ENCODE measurements around the gene ARX.

Gene ARX

GRCh38 chrX:25016361-25016671 lies 551 bp upstream of the ARX start:
- DNase-seq: no peak

- no peak for DNase-seq
Observed at GRCh38 chrX:25014366-25014838, 1.4 kb downstream of the ARX start.

- no peak for DNase-seq
Observed at GRCh38 chrX:25013632-25014365, 2.0 kb downstream of the ARX start.

- DNase-seq: no peak
Observed at GRCh38 chrX:25012793-25013631, 2.8 kb downstream of the ARX start.

GRCh38 chrX:25012433-25012735 lies 3.4 kb downstream of the ARX start:
- no peak for DNase-seq

- DNase-seq: no peak
Observed at GRCh38 chrX:25011589-25012432, 4.0 kb downstream of the ARX start.

- no peak for DNase-seq
Observed at GRCh38 chrX:25010784-25011588, 4.8 kb downstream of the ARX start.

GRCh38 chrX:25009407-25009806 lies 6.4 kb downstream of the ARX start:
- no peak for DNase-seq

GRCh38 chrX:25007059-25008053 lies 8.4 kb downstream of the ARX start:
- DNase-seq: no peak

GRCh38 chrX:25006586-25007058 lies 9.1 kb downstream of the ARX start:
- no peak for DNase-seq

- DNase-seq: no peak
Observed at GRCh38 chrX:25005382-25006185, 10.2 kb downstream of the ARX start.

GRCh38 chrX:25005034-25005381 lies 10.8 kb downstream of the ARX start:
- DNase-seq: no peak

GRCh38 chrX:25004485-25005032 lies 11.2 kb downstream of the ARX start:
- no peak for DNase-seq

GRCh38 chrX:25004040-25004439 lies 11.7 kb downstream of the ARX start:
- DNase-seq: no peak

- no peak for DNase-seq
Observed at GRCh38 chrX:25003066-25003849, 12.5 kb downstream of the ARX start.

GRCh38 chrX:25002661-25003020 lies 13.1 kb downstream of the ARX start:
- no peak for DNase-seq

- no peak for DNase-seq
Observed at GRCh38 chrX:25001808-25002660, 13.7 kb downstream of the ARX start.

GRCh38 chrX:24999511-24999910 lies 16.3 kb downstream of the ARX start:
- no peak for DNase-seq

Data from right forelimb (tissue), 1 donor.